ENCODE measurements around the gene SH3PXD2A. TPM values are rescaled to one million over a fixed set of nuclear protein-coding genes. Genes with fewer than 3 reads are reported as not detected.

The SH3PXD2A gene
- total and polyA plus RNA-seq, 3 donors from 2014 or later: 10.8 to 12.1 (median 12.0) TPM

- no peaks in the 10 kb centered on the region for H3K9me3 ChIP-seq
- intact Hi-C loops (cut with DNase I; ENCODE audit: low total_unique reads): no loop called here
- no peak for TF ChIP-seq POLR2A (IDR thresholded peaks at IDR 0.05)
- TF ChIP-seq, protein P1, sequence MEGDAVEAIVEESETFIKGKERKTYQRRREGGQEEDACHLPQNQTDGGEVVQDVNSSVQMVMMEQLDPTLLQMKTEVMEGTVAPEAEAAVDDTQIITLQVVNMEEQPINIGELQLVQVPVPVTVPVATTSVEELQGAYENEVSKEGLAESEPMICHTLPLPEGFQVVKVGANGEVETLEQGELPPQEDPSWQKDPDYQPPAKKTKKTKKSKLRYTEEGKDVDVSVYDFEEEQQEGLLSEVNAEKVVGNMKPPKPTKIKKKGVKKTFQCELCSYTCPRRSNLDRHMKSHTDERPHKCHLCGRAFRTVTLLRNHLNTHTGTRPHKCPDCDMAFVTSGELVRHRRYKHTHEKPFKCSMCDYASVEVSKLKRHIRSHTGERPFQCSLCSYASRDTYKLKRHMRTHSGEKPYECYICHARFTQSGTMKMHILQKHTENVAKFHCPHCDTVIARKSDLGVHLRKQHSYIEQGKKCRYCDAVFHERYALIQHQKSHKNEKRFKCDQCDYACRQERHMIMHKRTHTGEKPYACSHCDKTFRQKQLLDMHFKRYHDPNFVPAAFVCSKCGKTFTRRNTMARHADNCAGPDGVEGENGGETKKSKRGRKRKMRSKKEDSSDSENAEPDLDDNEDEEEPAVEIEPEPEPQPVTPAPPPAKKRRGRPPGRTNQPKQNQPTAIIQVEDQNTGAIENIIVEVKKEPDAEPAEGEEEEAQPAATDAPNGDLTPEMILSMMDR (IDR thresholded peaks at IDR 0.05): peak; percentile 69 to 90 (median 73)
- H3K36me3 ChIP-seq (ENCODE audit: low read depth, missing control alignments): no peaks in the 10 kb centered on the region
- H3K4me1 ChIP-seq: peaks cover 12% of the 10 kb centered on the region
- peak overlapping the region in 1 of 2 donors; percentile 15 for H3K27ac ChIP-seq
- peak; percentile 50 for DNase-seq
- no peaks in the 10 kb centered on the region for H3K27me3 ChIP-seq
- WGBS, 2 donors: 52 to 66% methylated on average over 2 to 3 of the region's 3 CpGs
- H3K4me3 ChIP-seq: no peak overlapping the region
These were observed 29.3 kb upstream of the SH3PXD2A start for GRCh38 chr10:103884681-103885139.

GRCh38 chr10:103882285-103883007, 27.1 kb upstream of the SH3PXD2A start:
- no peak for TF ChIP-seq POLR2A (IDR thresholded peaks at IDR 0.05)
- TF ChIP-seq, protein P1 (IDR thresholded peaks at IDR 0.05): no peak
- Histone ChIP-seq H3K27ac (no peak overlapping the region), H3K4me1 (no peaks in the 10 kb centered on the region), H3K9me3 (no peaks in the 10 kb centered on the region), H3K27me3 (no peaks in the 10 kb centered on the region), H3K36me3 (ENCODE audit: low read depth, missing control alignments) (no peaks in the 10 kb centered on the region), H3K4me3 (no peak overlapping the region)
- WGBS, 2 donors: 72 to 92% methylated on average over 7 to 8 of the region's 8 CpGs
- DNase-seq: no peak
- intact Hi-C loops (cut with DNase I; ENCODE audit: low total_unique reads): no loop called here

DNA sequence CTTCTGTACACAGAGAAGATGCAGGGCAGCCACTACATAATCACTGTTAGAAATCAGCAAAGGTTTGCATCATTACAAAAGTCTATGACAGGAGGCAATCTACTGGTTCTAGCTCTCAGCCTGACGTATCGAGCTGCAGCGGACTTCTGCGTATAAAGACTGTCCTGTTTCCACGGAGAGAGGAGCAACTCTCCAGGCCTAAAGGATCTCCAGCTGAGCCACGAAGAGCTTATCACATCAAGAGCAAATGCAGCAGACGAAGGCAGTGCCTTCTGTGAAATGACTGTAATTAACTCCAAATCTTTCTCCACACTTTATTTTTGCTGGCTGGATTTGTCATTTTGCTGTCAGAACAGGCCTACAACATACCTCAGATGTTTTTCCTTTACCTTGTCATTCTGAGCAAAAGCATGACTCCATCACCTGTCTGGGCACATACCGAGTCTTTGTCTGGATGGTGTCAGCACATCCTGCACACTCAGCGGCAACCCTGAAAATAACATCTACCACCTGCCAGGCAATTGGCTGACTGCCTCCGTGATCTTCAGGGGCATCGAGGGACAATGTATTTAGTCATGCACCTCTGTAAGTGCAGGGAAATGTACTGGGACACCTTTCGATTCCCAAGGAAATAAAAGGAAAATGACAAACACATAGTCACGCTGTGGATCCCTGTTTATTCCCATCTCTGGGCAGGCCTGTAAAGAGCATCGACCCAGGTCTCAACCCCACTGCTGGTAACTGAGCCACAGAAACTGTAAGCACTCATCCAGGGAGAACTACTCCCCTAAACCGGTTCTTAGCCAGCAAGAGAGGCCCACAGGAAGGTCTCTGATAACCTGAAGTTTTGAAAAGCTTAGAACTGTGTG, 26.3 kb upstream of the SH3PXD2A start:
- Histone ChIP-seq H3K9me3 (no peaks in the 10 kb centered on the region), H3K4me3 (no peak overlapping the region), H3K36me3 (ENCODE audit: low read depth, missing control alignments) (no peaks in the 10 kb centered on the region), H3K27ac (no peak overlapping the region), H3K27me3 (no peaks in the 10 kb centered on the region), H3K4me1 (no peaks in the 10 kb centered on the region)
- intact Hi-C loops (cut with DNase I; ENCODE audit: low total_unique reads): no loop called here
- no peak for DNase-seq
- 88 to 90% methylated on average over 15 of the region's 15 CpGs for WGBS, 2 donors
- TF ChIP-seq, protein P1 (IDR thresholded peaks at IDR 0.05): no peak
- no peak for TF ChIP-seq POLR2A (IDR thresholded peaks at IDR 0.05)

GRCh38 chr10:103879831-103880230, 24.5 kb upstream of the SH3PXD2A start:
- Histone ChIP-seq H3K36me3 (ENCODE audit: low read depth, missing control alignments) (no peaks in the 10 kb centered on the region), H3K9me3 (no peaks in the 10 kb centered on the region), H3K4me3 (no peak overlapping the region), H3K27ac (no peak overlapping the region), H3K27me3 (no peaks in the 10 kb centered on the region), H3K4me1 (no peaks in the 10 kb centered on the region)
- intact Hi-C loops (cut with DNase I; ENCODE audit: low total_unique reads): no loop called here
- no peak for DNase-seq
- 91 to 98% methylated on average over 7 of the region's 7 CpGs for WGBS, 2 donors
- no peak for TF ChIP-seq POLR2A (IDR thresholded peaks at IDR 0.05)
- TF ChIP-seq, protein P1 (IDR thresholded peaks at IDR 0.05): no peak
